ENCODE data around the gene FTCDNL1.

- TF ChIP-seq POLR2AphosphoS5 (IDR thresholded peaks at IDR 0.05) (no peak), CTCF (IDR thresholded peaks at IDR 0.05) (no peak), POLR2A (IDR thresholded peaks at IDR 0.05) (no peak), EP300 (IDR thresholded peaks at IDR 0.05) (no peak)
These were observed 24.4 kb upstream of the FTCDNL1 start for GRCh38 chr2:199875400-199875799.
